GM12865 (cell line): ENCODE results near the gene RANBP9.

Source experiments
- DNase-seq: peaks from one replicate; pipeline ENCODE4 v3.0.0; 2010; ENCODE audit warnings: low read depth
- H3K4me3 ChIP-seq: 2 replicates; pipeline ENCODE4 v1.5.1; 2011; ENCODE audit warnings: mild to moderate bottlenecking, low read depth, low read length, control low read depth
- CTCF ChIP-seq: IDR thresholded peaks from 2 replicates; pipeline ENCODE4 v1.5.1; 2011; ENCODE audit warnings: low read length, control low read depth, low read depth, inconsistent platforms; ENCODE audit not compliant: insufficient read depth; ENCODE audit errors: missing control alignments

RANBP9 gene

GRCh38 chr6:13613029-13613594, 98.5 kb downstream of the RANBP9 start:
- peak; percentile 46 for DNase-seq
- peak overlapping the region; percentile 30 for H3K4me3 ChIP-seq
- TF ChIP-seq CTCF, result no peak

- DNase-seq, result peak; percentile 56
- H3K4me3 ChIP-seq, result peak overlapping the region; percentile 8
- TF ChIP-seq CTCF, result no peak
These were observed 99.9 kb downstream of the RANBP9 start for GRCh38 chr6:13611715-13612114.

GRCh38 chr6:13605634-13606033, 106.0 kb downstream of the RANBP9 start:
- TF ChIP-seq CTCF, result no peak
- no peak for DNase-seq
- H3K4me3 ChIP-seq, result no peak overlapping the region

GRCh38 chr6:13604546-13605416, 106.9 kb downstream of the RANBP9 start:
- no peak for TF ChIP-seq CTCF
- no peak for DNase-seq
- no peak overlapping the region for H3K4me3 ChIP-seq

GRCh38 chr6:13604135-13604534, 107.5 kb downstream of the RANBP9 start:
- no peak overlapping the region for H3K4me3 ChIP-seq
- DNase-seq, result no peak
- no peak for TF ChIP-seq CTCF

- no peak for DNase-seq
- no peak for TF ChIP-seq CTCF
- H3K4me3 ChIP-seq, result no peak overlapping the region
These were observed 111.6 kb downstream of the RANBP9 start for GRCh38 chr6:13600036-13600435.
